Measurements from ENCODE around the gene KDM6B. TPM values are rescaled to one million over a fixed set of nuclear protein-coding genes. Genes with fewer than 3 reads are reported as not detected.
"Not testable (repeated sequence)": the region's sequence is repeated elsewhere in the genome, so short reads cannot be mapped to it uniquely, and the experiment has no call there.

Gene KDM6B
- total RNA-seq, 1 donor from 2014 or later, result 16.4 TPM

GRCh38 chr17:7854078-7854777 is 20.2 kb downstream of the KDM6B start:
- no peak for DNase-seq

- no peak for DNase-seq
Measured at GRCh38 chr17:7854851-7855659, 21.0 kb downstream of the KDM6B start, which contains the start of gene TMEM88. Gene TMEM88 (plus strand): TSS chr17:7855066. CDS start chr17:7855075, 9 bp downstream.

GRCh38 chr17:7855660-7856010 is 21.6 kb downstream of the KDM6B start:
- no peak for DNase-seq

- DNase-seq, result no peak
Measured at GRCh38 chr17:7856011-7856810, 22.2 kb downstream of the KDM6B start.

GRCh38 chr17:7856811-7857712 is 23.0 kb downstream of the KDM6B start, which contains the start of gene NAA38:
Gene NAA38 (minus strand): TSS chr17:7857559. CDS start chr17:7857463, 96 bp downstream.
- DNase-seq, result peak; percentile 96

- peak; percentile 88 for DNase-seq
Measured at GRCh38 chr17:7857713-7858521, 23.9 kb downstream of the KDM6B start, which contains the start of gene CYB5D1. Gene CYB5D1 (plus strand): TSS chr17:7858003. CDS start chr17:7858135, 132 bp downstream.

- DNase-seq, result no peak
Measured at GRCh38 chr17:7858522-7858810, 24.4 kb downstream of the KDM6B start.

GRCh38 chr17:7859028-7859427 is 25.0 kb downstream of the KDM6B start:
- no peak for DNase-seq

- no peak for DNase-seq
Measured at GRCh38 chr17:7862692-7863437, 28.8 kb downstream of the KDM6B start.

- DNase-seq, result not testable (repeated sequence)
Measured at GRCh38 chr17:7864384-7864783, 30.4 kb downstream of the KDM6B start.

GRCh38 chr17:7864995-7865650 is 31.1 kb downstream of the KDM6B start:
- no peak for DNase-seq

- no peak for DNase-seq
Measured at GRCh38 chr17:7867881-7868329, 33.9 kb downstream of the KDM6B start.

- no peak for DNase-seq
Measured at GRCh38 chr17:7873051-7873450, 39.0 kb downstream of the KDM6B start.

- no peak for DNase-seq
Measured at GRCh38 chr17:7875804-7876370, 41.9 kb downstream of the KDM6B start.

GRCh38 chr17:7878234-7878633 is 44.2 kb downstream of the KDM6B start:
- DNase-seq, result no peak

GRCh38 chr17:7880076-7880868 is 46.3 kb downstream of the KDM6B start:
- DNase-seq, result no peak

GRCh38 chr17:7881276-7882054 is 47.4 kb downstream of the KDM6B start:
- peak; percentile 18 for DNase-seq
